IMR-90 (cell line): ENCODE measurements around the gene SULT1E1. TPM values are rescaled to one million over a fixed set of nuclear protein-coding genes. Genes with fewer than 3 reads are reported as not detected.

Experiments
- ATAC-seq: fragments of 200-7000 bp; cut with Tn5 transposase; 2 replicates; pipeline ENCODE4 v1.9.1; 2020; ENCODE audit warnings: low read depth, mild to moderate bottlenecking, moderate library complexity
- BruUV-seq: library from RNA; stranded (reverse); fragments of 400-500 nt; replicated peaks from 2 replicates; lab custom pipeline; 2021; lab: Mats Ljungman, UMichigan
- CTCF ChIA-PET: fragments of 300-600 bp; formaldehyde crosslinking; extraction: SDS; loops from one replicate; lab custom pipeline; 2021; ENCODE audit warnings: antibody characterized with exemption; lab: Yijun Ruan, JAX
- POLR2A ChIA-PET: fragments of 300-600 bp; sonication (Branson Sonifier 250); formaldehyde crosslinking; loops from one replicate; lab custom pipeline; 2022; ENCODE audit warnings: antibody characterized with exemption; ENCODE audit not compliant: unreplicated experiment; lab: Charles Lee
- DNase-seq: peaks from one replicate; pipeline ENCODE4 v3.0.0; 2013
- H2AFZ ChIP-seq: replicated peaks from 2 replicates; pipeline ENCODE3; 2013; ENCODE audit warnings: low read length, mild to moderate bottlenecking; ENCODE audit not compliant: poor library complexity
- H2AK5ac ChIP-seq: 2 replicates; pipeline ENCODE4 v1.6.1; 2013; ENCODE audit warnings: low read depth, low read length, inconsistent platforms
- H2AK9ac ChIP-seq: replicated peaks from 2 replicates; pipeline ENCODE3; 2013; ENCODE audit warnings: mild to moderate bottlenecking, low read depth, low read length, moderate library complexity; ENCODE audit not compliant: poor library complexity
- H2BK120ac ChIP-seq: 2 replicates; pipeline ENCODE4 v1.6.1; 2013; ENCODE audit warnings: low read depth, low read length, inconsistent platforms
- H2BK15ac ChIP-seq: 3 replicates; pipeline ENCODE4 v1.6.1; 2013; ENCODE audit warnings: low read depth, low read length, inconsistent platforms
- H2BK20ac ChIP-seq: 2 replicates; pipeline ENCODE4 v1.6.1; 2013; ENCODE audit warnings: low read depth, mild to moderate bottlenecking, inconsistent platforms, low read length, moderate library complexity
- H2BK5ac ChIP-seq: 2 replicates; pipeline ENCODE4 v1.6.1; 2013; ENCODE audit warnings: mild to moderate bottlenecking, low read depth, low read length, inconsistent platforms; ENCODE audit not compliant: poor library complexity, severe bottlenecking
- H3K14ac ChIP-seq: replicated peaks from 2 replicates; pipeline ENCODE4 v1.6.1; 2013; ENCODE audit warnings: low read depth, low read length, inconsistent platforms
- H3K18ac ChIP-seq: 2 replicates; pipeline ENCODE4 v1.6.1; 2013; ENCODE audit warnings: low read depth, low read length, control low read depth
- H3K23ac ChIP-seq: 2 replicates; pipeline ENCODE4 v1.6.1; 2013; ENCODE audit warnings: low read depth, low read length, inconsistent platforms
- H3K27ac ChIP-seq: 2 replicates; pipeline ENCODE4 v1.5.1; 2013; ENCODE audit warnings: mild to moderate bottlenecking, control low read depth, low read length; ENCODE audit not compliant: insufficient read depth
- H3K27me3 ChIP-seq: 2 replicates; pipeline ENCODE4 v1.6.1; 2013; ENCODE audit warnings: low read length; ENCODE audit not compliant: control insufficient read depth, insufficient read depth
- H3K36me3 ChIP-seq: 2 replicates; pipeline ENCODE4 v1.6.1; 2013; ENCODE audit warnings: low read length, mixed read lengths; ENCODE audit not compliant: control insufficient read depth, insufficient read depth
- H3K4ac ChIP-seq: 2 replicates; pipeline ENCODE4 v1.6.1; 2013; ENCODE audit warnings: low read depth, low read length, inconsistent platforms
- H3K4me1 ChIP-seq: 2 replicates; pipeline ENCODE4 v1.6.1; 2013; ENCODE audit warnings: low read length, mixed read lengths; ENCODE audit not compliant: control insufficient read depth, insufficient read depth
- H3K4me2 ChIP-seq: 2 replicates; pipeline ENCODE4 v1.6.1; 2013; ENCODE audit warnings: low read depth, mild to moderate bottlenecking, control low read depth, low read length, moderate library complexity
- H3K4me3 ChIP-seq: 2 replicates; pipeline ENCODE4 v1.5.1; 2013; ENCODE audit warnings: low read depth, mild to moderate bottlenecking, control low read depth, low read length, moderate library complexity; ENCODE audit not compliant: insufficient read depth
- H3K56ac ChIP-seq: 2 replicates; pipeline ENCODE4 v1.6.1; 2013; ENCODE audit warnings: low read length, inconsistent platforms; ENCODE audit not compliant: insufficient read depth; ENCODE audit errors: extremely low read depth
- H3K79me1 ChIP-seq, 2 experiments: 2 replicates each; pipeline ENCODE4 v1.6.1; 2013; ENCODE audit warnings: low read length in 2 of 2, inconsistent platforms in 1 of 2, low read depth in 1 of 2
- H3K9ac ChIP-seq: 2 replicates; pipeline ENCODE4 v1.6.1; 2013; ENCODE audit warnings: low read depth, low read length, control low read depth
- H3K9me1 ChIP-seq: 2 replicates; pipeline ENCODE4 v1.6.1; 2013; ENCODE audit warnings: low read length, inconsistent platforms; ENCODE audit not compliant: insufficient read depth
- H3K9me3 ChIP-seq: 2 replicates; pipeline ENCODE4 v1.6.1; 2013; ENCODE audit warnings: low read length; ENCODE audit not compliant: control insufficient read depth, insufficient read depth
- H4K20me1 ChIP-seq: 2 replicates; pipeline ENCODE4 v1.6.1; 2013; ENCODE audit warnings: low read length, inconsistent platforms; ENCODE audit not compliant: insufficient read depth
- H4K5ac ChIP-seq: 2 replicates; pipeline ENCODE4 v1.6.1; 2013; ENCODE audit warnings: mild to moderate bottlenecking, low read depth, low read length, control low read depth
- H4K8ac ChIP-seq, 2 experiments: 2 replicates each; pipeline ENCODE4 v1.6.1; 2013; ENCODE audit warnings: low read depth in 2 of 2, low read length in 2 of 2, control low read depth in 1 of 2, inconsistent platforms in 1 of 2
- H4K91ac ChIP-seq: 2 replicates; pipeline ENCODE4 v1.6.1; 2013; ENCODE audit warnings: low read depth, low read length, inconsistent platforms; ENCODE audit not compliant: insufficient read depth
- BHLHE40 ChIP-seq: fragments of 150-350 bp; IDR thresholded peaks from 2 replicates; pipeline ENCODE4 v1.6.1; 2016; ENCODE audit warnings: mild to moderate bottlenecking, low read depth, low read length
- CEBPB ChIP-seq: IDR thresholded peaks from 2 replicates; pipeline ENCODE4 v1.6.1; 2012; ENCODE audit warnings: low read depth, low read length, improper control_type of control experiment
- CHD1 ChIP-seq: IDR thresholded peaks from 2 replicates; pipeline ENCODE4 v1.6.1; 2012; ENCODE audit warnings: low read depth, low read length, improper control_type of control experiment
- CTCF ChIP-seq: conservative IDR thresholded peaks from 2 replicates; pipeline ENCODE4 v1.5.1; 2012; ENCODE audit warnings: mild to moderate bottlenecking, low read depth, low read length, improper control_type of control experiment
- ELK1 ChIP-seq: fragments of 150-350 bp; IDR thresholded peaks from 2 replicates; pipeline ENCODE4 v1.6.1; 2016; ENCODE audit warnings: low read depth, mild to moderate bottlenecking, low read length, moderate library complexity, borderline replicate concordance
- FOS ChIP-seq: fragments of 150-350 bp; IDR thresholded peaks from 2 replicates; pipeline ENCODE4 v1.6.1; 2016; ENCODE audit warnings: low read depth, low read length
- MAFK ChIP-seq: IDR thresholded peaks from 2 replicates; pipeline ENCODE4 v1.6.1; 2012; ENCODE audit warnings: low read depth, low read length, improper control_type of control experiment
- MAZ ChIP-seq: IDR thresholded peaks from 2 replicates; pipeline ENCODE4 v1.6.1; 2012; ENCODE audit warnings: low read depth, mild to moderate bottlenecking, low read length, improper control_type of control experiment, moderate library complexity, borderline replicate concordance
- MXI1 ChIP-seq: IDR thresholded peaks from 2 replicates; pipeline ENCODE4 v1.6.1; 2012; ENCODE audit warnings: low read depth, mild to moderate bottlenecking, low read length, moderate library complexity, borderline replicate concordance
- NFE2L2 ChIP-seq: fragments of 150-350 bp; IDR thresholded peaks from 2 replicates; pipeline ENCODE4 v1.6.1; 2016; ENCODE audit warnings: low read depth, mild to moderate bottlenecking, low read length
- POLR2A ChIP-seq: IDR thresholded peaks from 2 replicates; pipeline ENCODE4 v1.6.1; 2012; ENCODE audit warnings: mild to moderate bottlenecking, low read depth, low read length
- RAD21 ChIP-seq: IDR thresholded peaks from 2 replicates; pipeline ENCODE4 v1.6.1; 2012; ENCODE audit warnings: low read length, improper control_type of control experiment
- RCOR1 ChIP-seq: IDR thresholded peaks from 2 replicates; pipeline ENCODE4 v1.6.1; 2012; ENCODE audit warnings: mild to moderate bottlenecking, low read length, improper control_type of control experiment; ENCODE audit not compliant: insufficient replicate concordance
- RFX5 ChIP-seq: IDR thresholded peaks from 2 replicates; pipeline ENCODE4 v1.8.0; 2012; ENCODE audit warnings: low read depth, mild to moderate bottlenecking, low read length, moderate library complexity
- SMC3 ChIP-seq: fragments of 150-350 bp; IDR thresholded peaks from 2 replicates; pipeline ENCODE4 v1.6.1; 2016; ENCODE audit warnings: low read depth, mild to moderate bottlenecking, antibody characterized with exemption, low read length, moderate library complexity
- USF2 ChIP-seq: fragments of 150-350 bp; IDR thresholded peaks from 2 replicates; pipeline ENCODE4 v1.6.1; 2017; ENCODE audit warnings: mild to moderate bottlenecking, antibody characterized with exemption, low read length, low read depth
- dilution Hi-C: fragments of 300-500 bp; cut with HindIII; formaldehyde crosslinking; loops from one replicate; pipeline ENCODE4 v1.14.3; 2018; ENCODE audit warnings: low sequenced_read_pairs; ENCODE audit not compliant: unreplicated experiment
- in situ Hi-C: fragments of 300-500 bp; cut with MboI; formaldehyde crosslinking; loops from 3 replicates; pipeline ENCODE4 v1.14.3; 2019; ENCODE audit warnings: low sequenced_read_pairs, inconsistent platforms, mixed read lengths
- intact Hi-C: fragments of 100-400 bp; cut with micrococcal nuclease; formaldehyde crosslinking; loops from 2 replicates; pipeline ENCODE4 v1.10.0; 2022
- polyA plus RNA-seq, 3 experiments: library from polyadenylated mRNA; depleted of rRNA; stranded (reverse); fragments of >200 nt; gene quantifications; 2 replicates each; pipeline ENCODE4 v1.2.3, GENCODE V29; 2012; ENCODE audit warnings: low replicate concordance in 1 of 3
- total RNA-seq: library from RNA; depleted of rRNA; stranded (reverse); fragments of >200 nt; gene quantifications from 2 replicates; pipeline ENCODE4 v1.2.3, GENCODE V29; 2012

Gene SULT1E1
- total and polyA plus RNA-seq, 2 of the 4 experiments (the other 2 are of a cell fraction), result not detected

- Histone ChIP-seq H3K9ac (no peak overlapping the region), H3K4me3 (no peak overlapping the region), H2BK120ac (no peak overlapping the region), H3K79me1 (no peaks in the 10 kb centered on the region), H3K9me1 (no peaks in the 10 kb centered on the region), H3K14ac (no peak overlapping the region), H3K56ac (no peak overlapping the region), H3K23ac (no peak overlapping the region), H3K27me3 (no peaks in the 10 kb centered on the region), H3K9me3 (no peaks in the 10 kb centered on the region), H3K36me3 (no peaks in the 10 kb centered on the region), H3K27ac (no peak overlapping the region), H2BK15ac (no peak overlapping the region), H3K18ac (no peak overlapping the region), H4K8ac (no peak overlapping the region), H2BK5ac (no peak overlapping the region), H4K20me1 (no peaks in the 10 kb centered on the region), H4K5ac (no peak overlapping the region), H2AK5ac (no peak overlapping the region), H3K4me2 (no peak overlapping the region), H2AK9ac (no peak overlapping the region), H3K4me1 (no peaks in the 10 kb centered on the region), H4K91ac (no peak overlapping the region), H3K4ac (no peak overlapping the region), H2AFZ (no peak overlapping the region), H2BK20ac (no peak overlapping the region)
- DNase-seq (no peak), ATAC-seq (no peak)
- BruUV-seq, result no TSS peak
- CTCF ChIA-PET, result no interaction called here
- in situ Hi-C loops (loop anchor here (5.0 kb wide), 1 partner anchor 190 kb away; no protein-coding TSS in a partner anchor), intact Hi-C loops (loop anchor here (10.0 kb wide), 1 partner anchor 1387 kb away; no protein-coding TSS in a partner anchor), dilution Hi-C loops (no loop called here)
- POLR2A ChIA-PET, result no interaction called here
- TF ChIP-seq BHLHE40 (no peak), CHD1 (no peak), MAZ (no peak), NFE2L2 (no peak), RAD21 (no peak), POLR2A (no peak), SMC3 (no peak), RCOR1 (no peak), ELK1 (no peak), MXI1 (no peak), RFX5 (no peak), MAFK (no peak), CTCF (no peak), FOS (no peak), USF2 (no peak), CEBPB (no peak)
Observed at GRCh38 chr4:69882150-69882549, 22.2 kb upstream of the SULT1E1 start.
